H54 (cell line): ENCODE data around the gene MAGI3.

Experiments
- DNase-seq: peaks from one replicate; pipeline ENCODE4 v3.0.0; 2011; ENCODE audit warnings: low spot score, mixed read lengths; ENCODE audit not compliant: insufficient read length
- FAIRE-seq: peaks from 3 replicates; lab custom pipeline; 2011; peaks lifted over from hg19 to GRCh38; lab: Jason Lieb, UNC
- POLR2A ChIP-seq: IDR thresholded peaks from 2 replicates; pipeline ENCODE4 v1.6.1; 2011; ENCODE audit warnings: low read depth, mild to moderate bottlenecking, low read length

MAGI3 gene

DNA sequence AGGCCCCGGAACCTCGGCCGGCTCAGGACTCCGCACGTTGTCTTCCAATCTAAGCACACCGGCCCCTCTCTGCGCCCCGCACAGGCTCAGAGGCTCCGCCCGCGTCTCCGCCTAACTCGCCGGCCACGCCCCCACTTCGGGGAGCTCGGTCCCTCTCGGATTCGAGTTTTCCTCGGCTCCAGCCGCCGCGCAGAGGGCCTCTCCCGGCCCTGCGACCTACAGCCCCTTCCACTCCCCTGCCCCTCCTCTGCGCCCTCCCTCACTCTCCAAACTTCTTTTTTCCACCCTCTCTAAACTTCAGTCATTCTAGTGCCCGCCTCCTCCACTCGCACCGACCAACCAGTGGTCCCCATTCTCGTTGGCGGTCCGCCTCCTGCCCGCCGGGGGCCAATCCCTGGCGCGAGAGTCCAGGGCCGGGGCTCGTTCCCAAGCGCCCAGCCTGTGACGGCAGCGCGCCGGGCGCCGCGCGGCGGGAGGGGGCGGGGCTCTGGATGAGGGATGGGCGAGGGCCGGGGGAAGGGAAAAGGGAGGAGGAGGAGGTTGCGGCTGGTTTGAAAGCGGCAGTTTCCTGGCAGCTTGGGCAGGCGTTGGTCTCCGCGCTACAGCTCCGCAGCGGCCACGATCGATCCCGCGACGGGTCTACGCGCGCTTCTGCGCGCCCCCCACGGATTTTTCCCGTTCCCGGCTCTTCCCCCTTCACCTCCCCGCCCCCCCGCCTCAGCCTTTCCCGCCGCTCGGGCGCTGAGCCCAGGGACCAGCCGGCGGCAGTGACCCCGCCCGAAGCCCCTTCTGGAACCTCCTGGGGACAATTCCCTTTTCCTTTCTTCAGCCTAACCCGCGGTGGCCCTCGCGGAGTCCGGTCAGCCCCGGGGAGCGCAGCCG lies at the start of gene MAGI3:
Gene MAGI3, plus strand, starts transcription at position 563 of the 882 bp plus-strand sequence. CDS start 519 bp downstream, outside the sequence.
- FAIRE-seq (peak; percentile 91), DNase-seq (peak; percentile 73)
- TF ChIP-seq POLR2A, result peak; percentile 87

DNA sequence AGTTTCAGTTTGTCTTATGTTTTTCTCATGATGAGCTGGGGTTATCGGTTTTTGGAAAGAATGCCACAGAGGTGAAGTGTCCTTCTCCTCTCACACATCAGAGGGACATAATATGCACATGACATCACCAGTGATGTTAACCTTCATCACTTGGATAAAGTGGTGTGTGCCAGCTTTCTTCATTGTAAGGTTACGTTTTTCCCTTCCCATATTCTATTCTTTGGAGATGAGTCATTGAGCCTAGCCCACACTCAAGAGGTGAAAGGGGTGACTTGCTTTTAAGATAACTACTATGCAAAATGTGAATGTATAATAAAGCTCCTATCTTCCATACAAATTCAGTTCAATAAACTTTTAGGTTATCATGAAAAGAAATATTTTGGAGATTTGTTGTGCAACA lies 36.7 kb upstream of the MAGI3 start:
- TF ChIP-seq POLR2A, result no peak
- DNase-seq, result no peak
- no peak for FAIRE-seq

- no peak for TF ChIP-seq POLR2A
- no peak for DNase-seq
- FAIRE-seq, result no peak
These were observed 26.4 kb upstream of the MAGI3 start for GRCh38 chr1:113363935-113364334.

- DNase-seq (no peak), FAIRE-seq (no peak)
- TF ChIP-seq POLR2A, result no peak
These were observed 21.3 kb upstream of the MAGI3 start for GRCh38 chr1:113369040-113369439.

DNA sequence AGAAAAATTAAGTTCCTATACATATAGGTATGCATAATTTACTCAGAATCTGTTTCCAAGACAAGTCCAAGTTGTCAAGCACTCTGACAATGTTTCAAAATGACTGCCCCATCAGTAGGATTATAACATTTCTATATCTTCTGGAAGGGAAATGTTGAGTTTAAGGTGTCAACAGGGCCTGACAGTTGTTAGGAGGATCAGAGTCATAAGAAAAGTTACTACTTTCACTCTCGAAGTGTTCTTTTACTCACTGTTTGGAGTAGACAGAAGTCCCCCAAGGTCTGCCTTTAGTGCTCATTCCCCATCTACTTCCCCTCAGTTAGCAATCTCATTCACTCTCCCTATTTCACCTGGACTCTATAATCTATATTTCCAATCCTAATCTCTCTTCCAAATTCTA lies 20.6 kb upstream of the MAGI3 start:
- no peak for TF ChIP-seq POLR2A
- DNase-seq (no peak), FAIRE-seq (no peak)

DNA sequence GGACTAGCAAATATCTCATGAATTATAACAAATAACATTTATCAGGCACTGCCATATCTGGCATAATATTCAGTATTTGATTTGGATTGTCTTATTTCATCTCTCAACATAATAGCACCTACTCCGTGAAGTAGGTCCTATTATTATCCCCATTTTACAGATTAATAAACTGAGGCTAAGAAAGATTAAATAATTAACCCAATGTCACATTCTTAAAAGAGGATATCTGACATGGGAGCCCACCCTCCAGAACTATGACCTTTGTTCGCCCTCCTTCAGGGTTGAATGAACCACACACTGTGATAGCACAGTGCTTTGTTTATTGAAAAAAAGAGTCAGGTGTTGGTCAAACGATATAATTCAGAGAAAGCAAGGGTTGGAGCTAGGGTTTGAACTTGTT lies 19.4 kb upstream of the MAGI3 start:
- no peak for TF ChIP-seq POLR2A
- no peak for DNase-seq

DNA sequence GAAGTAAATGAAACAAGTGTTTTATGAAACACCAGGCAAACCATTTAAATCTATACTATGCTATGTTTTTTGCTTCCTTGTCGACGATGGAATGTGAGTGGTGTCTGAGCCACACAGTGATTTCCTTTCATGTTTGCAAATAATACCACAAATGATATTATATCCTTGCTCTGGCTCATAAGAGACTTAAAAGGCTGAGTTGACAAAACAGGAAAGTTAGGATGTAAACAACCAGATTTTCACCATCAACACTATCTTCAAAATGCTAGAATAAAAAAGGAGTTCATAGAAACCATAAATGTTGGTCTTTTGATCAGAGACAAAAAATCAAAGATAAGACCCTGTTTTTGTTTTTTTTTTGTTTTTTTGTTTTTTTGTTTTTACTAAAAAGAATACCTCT lies 17.8 kb upstream of the MAGI3 start:
- DNase-seq, result no peak
- TF ChIP-seq POLR2A, result no peak
- FAIRE-seq, result no peak

More for the DNA sequence above, 19.4 kb upstream of the MAGI3 start:
- no peak for FAIRE-seq

- no peak for TF ChIP-seq POLR2A
- FAIRE-seq, result no peak
These were observed 16.7 kb upstream of the MAGI3 start for GRCh38 chr1:113373644-113374043.

GRCh38 chr1:113375878-113376277 lies 14.4 kb upstream of the MAGI3 start:
- no peak for TF ChIP-seq POLR2A
- no peak for DNase-seq
- FAIRE-seq, result peak; percentile 23

More at GRCh38 chr1:113373644-113374043, 16.7 kb upstream of the MAGI3 start:
- DNase-seq, result no peak

DNA sequence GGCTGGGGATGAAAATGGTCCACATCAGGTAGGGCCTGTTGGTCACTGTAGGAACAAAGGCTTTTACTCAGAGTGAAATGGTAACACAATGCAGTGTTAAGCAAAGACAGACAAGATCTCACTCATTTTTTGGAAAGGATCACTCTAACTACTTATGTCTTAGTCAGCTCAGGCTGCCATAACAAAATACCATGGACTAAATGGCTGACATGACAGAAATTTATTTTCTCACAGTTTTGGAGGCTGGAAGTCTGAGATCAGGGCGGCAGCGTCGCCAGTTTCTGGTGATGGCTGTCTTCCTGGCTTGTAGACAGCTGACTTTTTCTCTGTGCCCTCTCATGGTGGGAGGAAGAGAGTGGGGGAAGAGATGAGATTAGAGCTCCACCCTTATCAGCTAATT lies 10.2 kb upstream of the MAGI3 start:
- FAIRE-seq (no peak), DNase-seq (no peak)
- no peak for TF ChIP-seq POLR2A

DNA sequence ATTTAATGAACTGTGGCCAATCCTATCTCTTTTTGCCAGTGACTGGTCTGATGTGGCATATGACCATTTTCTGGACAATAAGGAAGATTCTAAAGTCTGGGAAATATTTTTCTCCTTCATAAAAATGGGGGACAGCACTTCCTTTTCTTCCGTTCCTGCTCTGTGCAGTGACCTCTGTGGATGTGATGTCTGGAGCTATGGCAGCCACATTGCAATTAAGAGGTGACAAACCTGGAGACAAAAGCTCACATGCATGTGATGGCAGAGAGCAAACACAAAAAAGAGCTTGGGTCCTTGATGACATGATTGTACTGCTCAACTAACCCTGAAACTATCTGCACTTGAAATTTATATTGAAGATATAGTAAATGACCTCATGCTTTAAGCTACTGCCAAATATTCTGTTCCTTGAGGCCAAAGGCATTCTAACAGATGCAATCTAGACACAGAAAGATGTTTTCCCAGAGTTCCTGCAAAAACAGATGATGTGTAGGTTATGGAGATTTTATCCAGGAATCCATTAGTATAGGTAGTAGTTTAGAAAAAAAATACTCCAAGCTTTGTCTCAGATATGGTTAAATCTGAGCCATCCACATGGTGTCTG lies 2.2 kb upstream of the MAGI3 start:
- TF ChIP-seq POLR2A, result no peak
- DNase-seq (no peak), FAIRE-seq (no peak)

DNA sequence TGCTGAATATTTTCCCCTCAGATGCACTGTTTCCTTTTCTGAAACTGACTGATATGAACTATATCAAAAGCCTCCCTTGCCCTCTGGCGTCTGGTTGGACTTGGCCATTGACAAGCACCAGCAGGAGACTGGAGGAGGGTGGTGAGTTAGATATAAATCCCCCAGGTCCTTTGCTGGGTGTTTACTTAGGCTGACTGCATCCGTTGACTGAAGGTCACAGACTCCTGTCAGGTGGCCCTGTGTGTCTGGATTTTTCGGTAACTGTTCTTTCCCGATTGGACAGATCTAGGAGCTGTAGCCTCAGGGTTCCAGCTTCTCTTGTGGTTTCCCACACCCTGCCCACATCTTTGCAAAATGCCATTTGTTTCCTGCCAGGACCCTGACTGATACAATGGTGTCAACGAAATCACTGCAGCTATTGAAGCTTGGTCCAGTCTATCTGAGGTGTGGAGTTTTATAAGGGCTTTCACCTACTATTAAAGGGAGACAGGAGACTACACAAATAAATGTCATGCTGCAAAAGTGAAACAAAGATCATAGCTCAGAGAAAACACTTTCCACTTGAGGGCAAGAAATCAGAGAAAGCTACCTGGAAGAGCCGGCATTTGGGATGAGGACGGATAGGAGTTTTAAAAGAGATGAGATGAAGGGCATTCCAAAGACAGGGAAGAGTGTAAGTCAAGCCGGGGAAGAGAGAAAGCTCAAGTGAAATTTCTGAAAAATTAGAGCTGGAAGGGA lies 1.5 kb upstream of the MAGI3 start:
- TF ChIP-seq POLR2A, result no peak
- no peak for FAIRE-seq
- DNase-seq, result peak; percentile 23

DNA sequence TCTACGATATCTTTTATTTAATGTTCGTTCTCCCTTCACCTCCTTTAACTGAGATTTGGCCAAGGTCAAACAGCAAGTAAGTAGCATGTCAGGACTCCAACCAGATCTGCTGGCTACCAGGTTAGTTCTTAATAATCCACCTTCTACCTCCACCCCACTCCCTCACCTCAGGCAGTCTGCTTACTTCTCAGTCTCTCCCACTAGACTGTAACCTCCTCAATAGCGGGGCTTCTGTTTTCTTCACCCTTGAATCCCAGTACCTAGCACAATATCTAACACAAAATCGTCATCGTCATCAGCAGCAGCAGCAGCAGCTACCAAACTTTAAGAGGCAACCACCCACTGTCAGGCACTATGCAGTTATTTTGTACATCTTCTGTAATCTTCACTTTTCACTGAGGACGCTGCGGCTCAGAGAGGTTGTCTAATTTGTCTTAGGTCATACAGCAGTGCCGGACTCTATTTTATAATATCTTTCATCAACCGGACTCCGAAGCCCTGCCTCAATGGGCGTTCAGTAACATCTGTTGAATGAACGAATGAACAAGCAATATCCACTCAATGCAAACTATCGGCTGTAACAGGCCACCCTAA lies 859 bp upstream of the MAGI3 start:
- DNase-seq (no peak), FAIRE-seq (no peak)
- TF ChIP-seq POLR2A, result no peak
